LNCaP clone FGC (cell line): ENCODE measurements around the gene CD58.

Experiments used
- DNase-seq: peaks from one replicate; pipeline ENCODE4 v3.0.0-alpha.2; 2011; ENCODE audit warnings: low read depth
- H3K4me3 ChIP-seq: 2 replicates; pipeline ENCODE4 v1.5.1; 2011; ENCODE audit warnings: mild to moderate bottlenecking, low read depth, low read length, control low read depth
- CTCF ChIP-seq: IDR thresholded peaks from 2 replicates; pipeline ENCODE4 v1.5.1; 2012; ENCODE audit warnings: mild to moderate bottlenecking; ENCODE audit not compliant: control insufficient read depth, insufficient read depth; ENCODE audit errors: extremely low read depth

The CD58 gene

GRCh38 chr1:116493484-116494352, 77.1 kb downstream of the CD58 start:
- H3K4me3 ChIP-seq = no peak overlapping the region
- no peak for DNase-seq
- TF ChIP-seq CTCF = no peak

GRCh38 chr1:116493036-116493435, 77.8 kb downstream of the CD58 start:
- no peak for TF ChIP-seq CTCF
- DNase-seq = no peak

GRCh38 chr1:116492358-116492811, 78.4 kb downstream of the CD58 start:
- DNase-seq = no peak
- TF ChIP-seq CTCF = no peak
- H3K4me3 ChIP-seq = no peak overlapping the region

More at GRCh38 chr1:116493036-116493435, 77.8 kb downstream of the CD58 start:
- no peak overlapping the region for H3K4me3 ChIP-seq

GRCh38 chr1:116491700-116492357, 79.0 kb downstream of the CD58 start:
- DNase-seq = no peak
- H3K4me3 ChIP-seq = no peak overlapping the region
- TF ChIP-seq CTCF = no peak

- no peak for DNase-seq
- H3K4me3 ChIP-seq = no peak overlapping the region
- TF ChIP-seq CTCF = no peak
These were observed 80.2 kb downstream of the CD58 start for GRCh38 chr1:116490588-116490987.

- DNase-seq = peak; percentile 34
- H3K4me3 ChIP-seq = no peak overlapping the region
These were observed 81.6 kb downstream of the CD58 start for GRCh38 chr1:116489231-116489697.

More at GRCh38 chr1:116489231-116489697, 81.6 kb downstream of the CD58 start:
- TF ChIP-seq CTCF = no peak
